Measurements from ENCODE around the gene BHLHE40.

Gene BHLHE40

GRCh38 chr3:4949659-4950058, 29.6 kb upstream of the BHLHE40 start:
- Histone ChIP-seq H3K9ac (ENCODE audit: low read length) (no peak overlapping the region), H3F3A (ENCODE audit: insufficient read depth, low read length) (no peaks in the 10 kb centered on the region), H3K4me2 (ENCODE audit: low read depth, low read length) (no peak overlapping the region), H3K4me3 (ENCODE audit: low read length) (no peak overlapping the region), H3K27me3 (replicated peaks; ENCODE audit: insufficient read depth, low read length) (no peaks in the 10 kb centered on the region), H3K9me2 (replicated peaks; ENCODE audit: insufficient read depth, low read length) (no peaks in the 10 kb centered on the region), H3K9me3 (replicated peaks; ENCODE audit: insufficient read depth, low read length) (no peaks in the 10 kb centered on the region), H3K27ac (ENCODE audit: low read length) (no peak overlapping the region), H3K36me3 (replicated peaks; ENCODE audit: insufficient read depth, low read length) (no peaks in the 10 kb centered on the region), H4K20me1 (ENCODE audit: insufficient read depth, low read length) (no peaks in the 10 kb centered on the region), H3K4me1 (ENCODE audit: low read length) (no peaks in the 10 kb centered on the region), H3K79me2 (ENCODE audit: low read length) (no peaks in the 10 kb centered on the region), H2AFZ (ENCODE audit: low read length) (no peak overlapping the region)
- DNase-seq: no peak
- no peak for TF ChIP-seq CTCF (IDR thresholded peaks at IDR 0.05; ENCODE audit: low read length)
- TF ChIP-seq EZH2phosphoT487 (IDR thresholded peaks at IDR 0.05; ENCODE audit: low read length): no peak
- no peak for TF ChIP-seq EZH2 (optimal IDR thresholded peaks at IDR 0.05; ENCODE audit: low read depth, low read length)

GRCh38 chr3:4950351-4950784, 28.9 kb upstream of the BHLHE40 start:
- no peak overlapping the region for H2AFZ ChIP-seq (ENCODE audit: low read length)
- H3K36me3 ChIP-seq (replicated peaks; ENCODE audit: insufficient read depth, low read length): no peaks in the 10 kb centered on the region
- no peaks in the 10 kb centered on the region for H3K27me3 ChIP-seq (replicated peaks; ENCODE audit: insufficient read depth, low read length)
- no peaks in the 10 kb centered on the region for H4K20me1 ChIP-seq (ENCODE audit: insufficient read depth, low read length)
- DNase-seq: no peak
- no peak overlapping the region for H3K27ac ChIP-seq (ENCODE audit: low read length)
- H3K9me3 ChIP-seq (replicated peaks; ENCODE audit: insufficient read depth, low read length): no peaks in the 10 kb centered on the region
- H3K9ac ChIP-seq (ENCODE audit: low read length): no peak overlapping the region
- no peaks in the 10 kb centered on the region for H3K4me1 ChIP-seq (ENCODE audit: low read length)
- H3K9me2 ChIP-seq (replicated peaks; ENCODE audit: insufficient read depth, low read length): no peaks in the 10 kb centered on the region
- no peak for TF ChIP-seq EZH2phosphoT487 (IDR thresholded peaks at IDR 0.05; ENCODE audit: low read length)
- no peak overlapping the region for H3K4me3 ChIP-seq (ENCODE audit: low read length)
- H3K79me2 ChIP-seq (ENCODE audit: low read length): no peaks in the 10 kb centered on the region
- H3K4me2 ChIP-seq (ENCODE audit: low read depth, low read length): no peak overlapping the region
- H3F3A ChIP-seq (ENCODE audit: insufficient read depth, low read length): no peaks in the 10 kb centered on the region

- Histone ChIP-seq H3K4me3 (ENCODE audit: low read length) (no peak overlapping the region), H3K36me3 (replicated peaks; ENCODE audit: insufficient read depth, low read length) (no peaks in the 10 kb centered on the region), H3K79me2 (ENCODE audit: low read length) (no peaks in the 10 kb centered on the region), H3K9ac (ENCODE audit: low read length) (no peak overlapping the region), H3K9me3 (replicated peaks; ENCODE audit: insufficient read depth, low read length) (no peaks in the 10 kb centered on the region), H3K27ac (ENCODE audit: low read length) (no peak overlapping the region), H3K27me3 (replicated peaks; ENCODE audit: insufficient read depth, low read length) (no peaks in the 10 kb centered on the region), H3K4me1 (ENCODE audit: low read length) (no peaks in the 10 kb centered on the region), H2AFZ (ENCODE audit: low read length) (no peak overlapping the region), H3K4me2 (ENCODE audit: low read depth, low read length) (no peak overlapping the region), H4K20me1 (ENCODE audit: insufficient read depth, low read length) (no peaks in the 10 kb centered on the region), H3K9me2 (replicated peaks; ENCODE audit: insufficient read depth, low read length) (no peaks in the 10 kb centered on the region), H3F3A (ENCODE audit: insufficient read depth, low read length) (no peaks in the 10 kb centered on the region)
- no peak for DNase-seq
- no peak for TF ChIP-seq EZH2phosphoT487 (IDR thresholded peaks at IDR 0.05; ENCODE audit: low read length)
- no peak for TF ChIP-seq EZH2 (optimal IDR thresholded peaks at IDR 0.05; ENCODE audit: low read depth, low read length)
- no peak for TF ChIP-seq CTCF (IDR thresholded peaks at IDR 0.05; ENCODE audit: low read length)
These were observed 28.3 kb upstream of the BHLHE40 start for GRCh38 chr3:4950948-4951347.

GRCh38 chr3:4953119-4953518, 26.1 kb upstream of the BHLHE40 start:
- no peaks in the 10 kb centered on the region for H3K9me3 ChIP-seq (replicated peaks; ENCODE audit: insufficient read depth, low read length)
- DNase-seq: no peak
- H3K4me2 ChIP-seq (ENCODE audit: low read depth, low read length): no peak overlapping the region
- no peak overlapping the region for H3K9ac ChIP-seq (ENCODE audit: low read length)
- H2AFZ ChIP-seq (ENCODE audit: low read length): no peak overlapping the region
- no peaks in the 10 kb centered on the region for H3K27me3 ChIP-seq (replicated peaks; ENCODE audit: insufficient read depth, low read length)
- TF ChIP-seq EZH2phosphoT487 (IDR thresholded peaks at IDR 0.05; ENCODE audit: low read length) (no peak), EZH2 (optimal IDR thresholded peaks at IDR 0.05; ENCODE audit: low read depth, low read length) (no peak), CTCF (IDR thresholded peaks at IDR 0.05; ENCODE audit: low read length) (no peak)
- H3K36me3 ChIP-seq (replicated peaks; ENCODE audit: insufficient read depth, low read length): no peaks in the 10 kb centered on the region
- no peak overlapping the region for H3K4me3 ChIP-seq (ENCODE audit: low read length)
- no peaks in the 10 kb centered on the region for H3K79me2 ChIP-seq (ENCODE audit: low read length)
- H3K9me2 ChIP-seq (replicated peaks; ENCODE audit: insufficient read depth, low read length): no peaks in the 10 kb centered on the region
- H3K4me1 ChIP-seq (ENCODE audit: low read length): no peaks in the 10 kb centered on the region
- no peak overlapping the region for H3K27ac ChIP-seq (ENCODE audit: low read length)
- H4K20me1 ChIP-seq (ENCODE audit: insufficient read depth, low read length): no peaks in the 10 kb centered on the region
- no peaks in the 10 kb centered on the region for H3F3A ChIP-seq (ENCODE audit: insufficient read depth, low read length)
